Measurements from ENCODE around the gene UNC13B. TPM values are rescaled to one million over a fixed set of nuclear protein-coding genes. Genes with fewer than 3 reads are reported as not detected.

The UNC13B gene
- total and polyA plus RNA-seq, 9 of the 15 experiments (the other 6 are each of a cell fraction or from before 2014, with no cell fraction given), result 2.4 to 11.5 (median 8.6) TPM

- no peak for TF ChIP-seq ZNF609 (CRISPR knock-in tag; IDR thresholded peaks at IDR 0.05; ENCODE audit: borderline replicate concordance)
- no peak for TF ChIP-seq ZNF717 (CRISPR knock-in tag; IDR thresholded peaks at IDR 0.05)
- TF ChIP-seq RBM14 (IDR thresholded peaks at IDR 0.05; ENCODE audit: borderline replicate concordance, insufficient read depth, low read depth, low read length), result no peak
- no peak for TF ChIP-seq ATF6 (CRISPR knock-in tag; IDR thresholded peaks at IDR 0.05)
- no peak for TF ChIP-seq MCM5 (IDR thresholded peaks at IDR 0.05; ENCODE audit: low read depth)
- TF ChIP-seq ILK (tag; IDR thresholded peaks at IDR 0.05; ENCODE audit: borderline replicate concordance, low read depth), result no peak
- TF ChIP-seq, protein P1, sequence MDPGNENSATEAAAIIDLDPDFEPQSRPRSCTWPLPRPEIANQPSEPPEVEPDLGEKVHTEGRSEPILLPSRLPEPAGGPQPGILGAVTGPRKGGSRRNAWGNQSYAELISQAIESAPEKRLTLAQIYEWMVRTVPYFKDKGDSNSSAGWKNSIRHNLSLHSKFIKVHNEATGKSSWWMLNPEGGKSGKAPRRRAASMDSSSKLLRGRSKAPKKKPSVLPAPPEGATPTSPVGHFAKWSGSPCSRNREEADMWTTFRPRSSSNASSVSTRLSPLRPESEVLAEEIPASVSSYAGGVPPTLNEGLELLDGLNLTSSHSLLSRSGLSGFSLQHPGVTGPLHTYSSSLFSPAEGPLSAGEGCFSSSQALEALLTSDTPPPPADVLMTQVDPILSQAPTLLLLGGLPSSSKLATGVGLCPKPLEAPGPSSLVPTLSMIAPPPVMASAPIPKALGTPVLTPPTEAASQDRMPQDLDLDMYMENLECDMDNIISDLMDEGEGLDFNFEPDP (CRISPR knock-in tag; IDR thresholded peaks at IDR 0.05), result no peak
- TF ChIP-seq TFE3 (CRISPR knock-in tag; IDR thresholded peaks at IDR 0.05), result no peak
- no peak for TF ChIP-seq NCOR1 (IDR thresholded peaks at IDR 0.05)
- no peak for TF ChIP-seq NUFIP1 (IDR thresholded peaks at IDR 0.05; ENCODE audit: partially characterized antibody)
- TF ChIP-seq, protein P2, sequence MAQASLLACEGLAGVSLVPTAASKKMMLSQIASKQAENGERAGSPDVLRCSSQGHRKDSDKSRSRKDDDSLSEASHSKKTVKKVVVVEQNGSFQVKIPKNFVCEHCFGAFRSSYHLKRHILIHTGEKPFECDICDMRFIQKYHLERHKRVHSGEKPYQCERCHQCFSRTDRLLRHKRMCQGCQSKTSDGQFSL (CRISPR knock-in tag; IDR thresholded peaks at IDR 0.05), result no peak
- TF ChIP-seq, protein P2 (tag; IDR thresholded peaks at IDR 0.05), result no peak
- TF ChIP-seq NRF1 (conservative IDR thresholded peaks at IDR 0.05 in 1 of 2, IDR thresholded peaks at IDR 0.05 in 1 of 2), result peak; percentile 75 to 79
- TF ChIP-seq KLF1 (tag; IDR thresholded peaks at IDR 0.05), result no peak; the same call in 1 of the 2 replicates
- no peak for TF ChIP-seq MYNN (IDR thresholded peaks at IDR 0.05)
- TF ChIP-seq MYNN (CRISPR knock-in tag; IDR thresholded peaks at IDR 0.05), result no peak
Measured at GRCh38 chr9:35161713-35162604, at the start of gene UNC13B (continued).
